ENCODE results near the gene STX2. TPM values are rescaled to one million over a fixed set of nuclear protein-coding genes. Genes with fewer than 3 reads are reported as not detected.
"Not testable (repeated sequence)": the region's sequence is repeated elsewhere in the genome, so short reads cannot be mapped to it uniquely, and the experiment has no call there.

STX2 gene
- total and polyA plus RNA-seq, 8 donors: 18.1 to 36.9 (median 30.8) TPM

DNA sequence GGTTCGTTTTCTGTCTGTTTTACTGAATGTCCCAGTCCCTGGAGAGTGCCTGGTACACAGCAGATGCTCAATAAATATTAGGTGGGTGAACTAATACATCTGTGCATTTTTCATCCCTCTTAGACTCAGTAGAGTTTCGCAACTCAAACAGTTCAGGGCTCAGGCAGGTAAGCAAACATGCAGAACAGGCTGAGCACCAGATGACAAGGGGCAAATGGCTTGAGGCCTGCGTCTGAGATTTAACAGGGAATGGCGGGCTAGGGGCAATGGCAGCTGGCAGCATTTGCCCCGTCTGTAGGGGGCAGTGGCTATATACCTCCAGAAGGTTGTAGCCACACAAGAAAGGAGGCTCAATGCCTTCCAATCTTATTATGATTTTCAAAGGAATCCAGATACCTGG is 24.2 kb upstream of the STX2 start:
- H3K4me1 ChIP-seq: no peaks in the 10 kb centered on the region
- intact Hi-C loops (cut with DNase I): no loop called here
- H3K9me3 ChIP-seq: no peaks in the 10 kb centered on the region
- DNase-seq: peak in 1 of 4 donors; percentile 25
- TF ChIP-seq, protein P1, sequence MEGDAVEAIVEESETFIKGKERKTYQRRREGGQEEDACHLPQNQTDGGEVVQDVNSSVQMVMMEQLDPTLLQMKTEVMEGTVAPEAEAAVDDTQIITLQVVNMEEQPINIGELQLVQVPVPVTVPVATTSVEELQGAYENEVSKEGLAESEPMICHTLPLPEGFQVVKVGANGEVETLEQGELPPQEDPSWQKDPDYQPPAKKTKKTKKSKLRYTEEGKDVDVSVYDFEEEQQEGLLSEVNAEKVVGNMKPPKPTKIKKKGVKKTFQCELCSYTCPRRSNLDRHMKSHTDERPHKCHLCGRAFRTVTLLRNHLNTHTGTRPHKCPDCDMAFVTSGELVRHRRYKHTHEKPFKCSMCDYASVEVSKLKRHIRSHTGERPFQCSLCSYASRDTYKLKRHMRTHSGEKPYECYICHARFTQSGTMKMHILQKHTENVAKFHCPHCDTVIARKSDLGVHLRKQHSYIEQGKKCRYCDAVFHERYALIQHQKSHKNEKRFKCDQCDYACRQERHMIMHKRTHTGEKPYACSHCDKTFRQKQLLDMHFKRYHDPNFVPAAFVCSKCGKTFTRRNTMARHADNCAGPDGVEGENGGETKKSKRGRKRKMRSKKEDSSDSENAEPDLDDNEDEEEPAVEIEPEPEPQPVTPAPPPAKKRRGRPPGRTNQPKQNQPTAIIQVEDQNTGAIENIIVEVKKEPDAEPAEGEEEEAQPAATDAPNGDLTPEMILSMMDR (IDR thresholded peaks at IDR 0.05): no peak
- no peaks in the 10 kb centered on the region for H3K27me3 ChIP-seq
- no peak overlapping the region for H3K27ac ChIP-seq
- no peaks in the 10 kb centered on the region for H3K36me3 ChIP-seq
- peak; percentile 85 for ATAC-seq
- H3K4me3 ChIP-seq: no peak overlapping the region

DNA sequence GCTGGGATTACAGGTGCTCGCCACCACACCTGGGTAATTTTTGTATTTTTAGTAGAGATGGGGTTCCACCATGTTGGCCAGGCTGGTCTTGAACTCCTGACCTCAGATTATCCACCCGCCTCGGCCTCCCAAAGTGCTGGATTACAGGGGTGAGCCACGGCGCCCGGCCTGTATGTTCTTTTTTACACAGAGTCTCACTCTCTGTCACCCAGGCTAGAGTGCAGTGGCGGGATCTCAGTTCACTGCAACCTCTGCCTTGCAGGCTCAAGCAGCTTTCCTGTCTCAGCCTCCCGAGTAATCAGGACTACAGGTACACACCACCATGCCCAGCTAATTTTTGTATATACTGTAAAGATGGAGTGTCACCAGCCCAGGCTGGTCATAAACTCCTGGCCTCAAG is 23.7 kb upstream of the STX2 start:
- H3K4me1 ChIP-seq; intact Hi-C loops (cut with DNase I); DNase-seq; H3K36me3 ChIP-seq; H3K27me3 ChIP-seq; H3K9me3 ChIP-seq; ATAC-seq; H3K27ac ChIP-seq; H3K4me3 ChIP-seq: not testable (repeated sequence)

DNA sequence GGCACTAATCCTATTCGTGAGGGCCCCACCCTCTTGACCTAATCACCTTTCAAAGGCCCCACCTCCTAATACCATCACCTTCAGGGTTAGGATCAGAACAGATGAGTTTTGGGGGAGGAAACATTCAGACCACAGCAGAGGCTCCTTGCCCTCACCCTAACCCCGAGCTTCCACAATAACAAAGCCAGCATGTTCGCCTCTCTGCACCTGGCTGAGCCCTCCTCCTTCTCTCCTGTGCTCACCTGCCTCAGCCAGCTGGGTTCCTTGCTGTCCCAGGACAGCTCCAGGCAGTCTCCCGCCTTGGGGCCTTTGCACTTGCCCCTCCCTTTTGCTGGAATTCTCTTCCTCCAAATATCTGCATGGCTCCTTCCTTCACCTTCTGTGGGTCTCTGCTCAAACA is 23.1 kb upstream of the STX2 start:
- peaks cover 0 to 3% of the 10 kb centered on the region in 2 donors for H3K9me3 ChIP-seq
- TF ChIP-seq, protein P1 (IDR thresholded peaks at IDR 0.05): no peak

DNA sequence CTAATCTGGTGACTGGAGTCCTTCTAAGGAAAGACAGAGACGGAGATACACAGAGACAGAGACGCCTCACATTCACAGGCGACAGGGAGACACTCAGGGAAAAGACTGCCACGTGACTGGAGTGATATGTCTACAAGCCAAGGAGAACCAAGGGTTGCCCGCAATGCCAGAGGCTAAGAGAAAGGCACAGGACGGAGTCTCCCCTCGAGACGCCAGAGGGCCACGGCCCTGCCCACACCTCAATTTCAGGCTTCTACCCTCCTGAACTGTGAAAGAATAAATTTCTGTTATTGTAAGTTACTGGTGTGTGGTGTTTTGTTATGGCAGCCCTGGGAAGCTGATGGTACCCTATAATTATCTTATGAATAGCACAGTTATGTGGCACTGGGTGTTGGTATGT is 21.3 kb upstream of the STX2 start:
- H3K27me3 ChIP-seq: no peaks in the 10 kb centered on the region
- no peak overlapping the region for H3K4me3 ChIP-seq
- H3K36me3 ChIP-seq: no peaks in the 10 kb centered on the region
- ATAC-seq (no peak), DNase-seq (no peak)
- TF ChIP-seq, protein P1 (IDR thresholded peaks at IDR 0.05): no peak
- no peaks in the 10 kb centered on the region for H3K4me1 ChIP-seq
- intact Hi-C loops (cut with DNase I): no loop called here
- peaks cover 0 to 3% of the 10 kb centered on the region in 2 donors for H3K9me3 ChIP-seq
- H3K27ac ChIP-seq: no peak overlapping the region

More for the DNA sequence above, 23.1 kb upstream of the STX2 start:
- Histone ChIP-seq H3K27ac (no peak overlapping the region), H3K4me1 (no peaks in the 10 kb centered on the region), H3K27me3 (no peaks in the 10 kb centered on the region), H3K4me3 (no peak overlapping the region), H3K36me3 (no peaks in the 10 kb centered on the region)
- no peak for DNase-seq
- intact Hi-C loops (cut with DNase I): no loop called here
- no peak for ATAC-seq

DNA sequence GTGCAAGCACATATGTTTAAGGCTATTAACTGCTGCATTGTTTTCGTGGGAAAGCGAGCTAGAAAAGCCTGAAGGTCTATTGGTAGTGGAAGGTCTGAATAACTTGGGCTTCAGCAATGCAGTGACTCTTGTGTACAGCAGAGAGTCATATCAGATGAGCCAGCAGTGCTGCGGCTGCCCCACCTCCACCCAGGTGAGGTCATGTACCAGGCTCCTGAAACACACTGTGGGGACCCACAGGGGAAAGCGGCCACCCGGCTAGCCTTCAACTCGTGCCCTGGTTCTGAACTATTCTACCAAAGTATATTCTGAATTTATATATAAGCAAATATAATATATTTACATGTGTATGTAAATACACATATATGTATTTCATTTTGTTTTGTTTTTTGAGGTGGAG is 20.1 kb upstream of the STX2 start:
- Histone ChIP-seq H3K9me3 (peaks cover 0 to 3% of the 10 kb centered on the region in 2 donors), H3K4me1 (no peaks in the 10 kb centered on the region), H3K27ac (no peak overlapping the region), H3K27me3 (peaks cover 0 to 4% of the 10 kb centered on the region in 2 donors), H3K36me3 (no peaks in the 10 kb centered on the region), H3K4me3 (no peak overlapping the region)
- DNase-seq (no peak), ATAC-seq (no peak)
- intact Hi-C loops (cut with DNase I): no loop called here
- TF ChIP-seq, protein P1 (IDR thresholded peaks at IDR 0.05): no peak

DNA sequence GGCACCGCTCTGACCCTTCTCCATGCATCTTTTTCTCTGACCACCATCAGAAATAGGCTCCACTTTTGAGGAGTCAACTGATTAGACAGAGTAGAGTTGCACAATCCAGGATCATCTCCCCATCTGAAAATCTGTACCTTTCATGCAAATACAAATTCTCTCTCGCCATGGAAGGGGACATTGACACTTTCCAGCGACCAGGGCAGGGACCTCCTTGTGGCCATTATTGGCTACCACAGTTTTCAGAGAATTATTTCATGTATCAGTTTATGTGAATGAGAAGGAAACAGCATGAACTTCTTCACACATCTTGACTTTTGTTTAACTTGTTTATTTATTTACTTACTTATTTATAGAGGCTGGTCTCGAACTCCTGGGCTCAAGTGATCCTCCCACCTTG is 19.0 kb upstream of the STX2 start:
- DNase-seq (no peak), ATAC-seq (no peak)
- H3K9me3 ChIP-seq: peaks cover 0 to 3% of the 10 kb centered on the region in 2 donors
- TF ChIP-seq, protein P1 (IDR thresholded peaks at IDR 0.05): no peak
- H3K36me3 ChIP-seq: no peaks in the 10 kb centered on the region
- no peaks in the 10 kb centered on the region for H3K4me1 ChIP-seq
- no peak overlapping the region for H3K27ac ChIP-seq
- H3K4me3 ChIP-seq: no peak overlapping the region
- peaks cover 0 to 13% of the 10 kb centered on the region in 2 donors for H3K27me3 ChIP-seq
- intact Hi-C loops (cut with DNase I): no loop called here
